Adrenal gland (tissue), 5 donors: ENCODE data around the gene SYT14.
"Not testable (repeated sequence)": the region's sequence is repeated elsewhere in the genome, so short reads cannot be mapped to it uniquely, and the experiment has no call there.

ENCODE experiments used
- POLR2A ChIP-seq, 2 donors: fragments of 450-650 bp; IDR thresholded peaks; one replicate each; pipeline ENCODE4 v1.6.1; 2017; ENCODE audit warnings: antibody characterized with exemption in 2 of 2, mild to moderate bottlenecking in 2 of 2, moderate library complexity in 1 of 2
- TF ChIP-seq, protein P1 (sequence below), 6 experiments: fragments of 450-650 bp in 4 of 6; fragments of 200-600 bp in 2 of 6; sonication (generic) in 1 of 6; IDR thresholded peaks; 1 replicate in 5 of 6; 2 replicates in 1 of 6; pipeline versions ENCODE4 v1.5.1 to v1.8.0; 2016 to 2021; ENCODE audit warnings: antibody characterized with exemption in 6 of 6, mild to moderate bottlenecking in 2 of 6, moderate library complexity in 1 of 6
- donor health status: DM: no; HTN: no; CAD: no.

DNA sequence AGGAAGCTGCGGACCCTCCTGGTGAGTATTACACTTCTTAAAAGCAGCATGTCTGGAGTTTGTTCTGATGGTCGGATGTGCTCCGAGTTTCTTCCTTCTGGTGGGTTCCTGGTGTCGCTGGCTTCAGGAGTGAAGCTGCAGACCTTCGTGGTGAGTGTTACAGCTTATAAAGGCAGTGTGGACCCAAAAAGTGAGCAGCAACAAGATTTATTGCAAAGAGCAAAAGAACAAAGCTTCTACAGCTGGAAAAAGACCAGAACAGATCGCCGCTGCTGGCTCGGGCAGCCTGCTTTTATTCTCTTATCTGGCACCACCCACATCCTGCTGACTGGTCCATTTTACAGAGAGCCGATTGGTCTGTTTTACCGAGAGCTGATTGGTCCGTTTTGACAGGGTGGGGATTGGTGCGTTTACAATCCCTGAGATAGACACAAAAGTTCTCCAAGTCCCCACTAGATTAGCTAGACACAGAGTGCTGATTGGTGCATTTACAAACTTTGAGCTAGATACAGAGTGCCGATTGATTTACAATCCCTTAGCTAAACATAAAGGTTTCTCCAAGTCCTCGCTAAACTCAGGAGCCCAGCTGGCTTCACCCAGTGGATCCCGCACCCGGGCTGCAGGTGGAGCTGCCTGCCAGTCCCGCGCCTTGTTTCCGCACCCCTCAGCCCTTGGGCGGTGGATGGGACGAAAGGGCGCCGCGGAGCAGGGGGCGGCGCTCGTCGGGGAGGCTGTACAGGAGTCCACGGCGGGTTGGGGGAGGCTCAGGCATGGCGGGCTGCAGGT is 49.5 kb upstream of the SYT14 start:
- TF ChIP-seq, protein P1, sequence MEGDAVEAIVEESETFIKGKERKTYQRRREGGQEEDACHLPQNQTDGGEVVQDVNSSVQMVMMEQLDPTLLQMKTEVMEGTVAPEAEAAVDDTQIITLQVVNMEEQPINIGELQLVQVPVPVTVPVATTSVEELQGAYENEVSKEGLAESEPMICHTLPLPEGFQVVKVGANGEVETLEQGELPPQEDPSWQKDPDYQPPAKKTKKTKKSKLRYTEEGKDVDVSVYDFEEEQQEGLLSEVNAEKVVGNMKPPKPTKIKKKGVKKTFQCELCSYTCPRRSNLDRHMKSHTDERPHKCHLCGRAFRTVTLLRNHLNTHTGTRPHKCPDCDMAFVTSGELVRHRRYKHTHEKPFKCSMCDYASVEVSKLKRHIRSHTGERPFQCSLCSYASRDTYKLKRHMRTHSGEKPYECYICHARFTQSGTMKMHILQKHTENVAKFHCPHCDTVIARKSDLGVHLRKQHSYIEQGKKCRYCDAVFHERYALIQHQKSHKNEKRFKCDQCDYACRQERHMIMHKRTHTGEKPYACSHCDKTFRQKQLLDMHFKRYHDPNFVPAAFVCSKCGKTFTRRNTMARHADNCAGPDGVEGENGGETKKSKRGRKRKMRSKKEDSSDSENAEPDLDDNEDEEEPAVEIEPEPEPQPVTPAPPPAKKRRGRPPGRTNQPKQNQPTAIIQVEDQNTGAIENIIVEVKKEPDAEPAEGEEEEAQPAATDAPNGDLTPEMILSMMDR (IDR thresholded peaks at IDR 0.05), result not testable (repeated sequence)
- TF ChIP-seq POLR2A (IDR thresholded peaks at IDR 0.05), result not testable (repeated sequence)
